ENCODE data around the gene C1orf94. TPM values are rescaled to one million over a fixed set of nuclear protein-coding genes. Genes with fewer than 3 reads are reported as not detected.

The C1orf94 gene
- total RNA-seq, 1 donor from 2014 or later = not detected

GRCh38 chr1:34263406-34263805 is 86.7 kb downstream of the C1orf94 start:
- ATAC-seq = no peak

- ATAC-seq = no peak
These were observed 88.7 kb downstream of the C1orf94 start for GRCh38 chr1:34265396-34265795.

GRCh38 chr1:34266127-34266951 is 89.6 kb downstream of the C1orf94 start:
- no peak for ATAC-seq

GRCh38 chr1:34267326-34267725 is 90.6 kb downstream of the C1orf94 start:
- no peak for ATAC-seq

- no peak for ATAC-seq
These were observed 91.7 kb downstream of the C1orf94 start for GRCh38 chr1:34268311-34268954.

Other genes starting within 250 kb of the C1orf94 start
- 0.08 TPM for gene CSMD2, start 11.7 kb upstream of the C1orf94 start, total RNA-seq

Data from esophagus mucosa (tissue), 1 donor.